ENCODE measurements around the gene CHCHD6. TPM values are rescaled to one million over a fixed set of nuclear protein-coding genes. Genes with fewer than 3 reads are reported as not detected.

Gene CHCHD6
- total RNA-seq, 1 donor from 2014 or later: 17.1 TPM

- Mint-ChIP-seq H3K36me3 (ENCODE audit: low read depth) (peaks cover 12% of the 10 kb centered on the region), H3K4me3 (ENCODE audit: unreplicated experiment) (no peak overlapping the region), H3K4me1 (ENCODE audit: low read depth) (peaks cover 36% of the 10 kb centered on the region), H3K27me3 (ENCODE audit: low read depth) (no peaks in the 10 kb centered on the region), H3K9me3 (ENCODE audit: low read depth) (no peaks in the 10 kb centered on the region), H3K27ac (ENCODE audit: unreplicated experiment) (no peak overlapping the region)
- DNase-seq (ENCODE audit: low spot score): no peak
- no peak for TF ChIP-seq CTCF (IDR thresholded peaks at IDR 0.05)
Measured at GRCh38 chr3:126989316-126990023, 285.4 kb downstream of the CHCHD6 start.

DNA sequence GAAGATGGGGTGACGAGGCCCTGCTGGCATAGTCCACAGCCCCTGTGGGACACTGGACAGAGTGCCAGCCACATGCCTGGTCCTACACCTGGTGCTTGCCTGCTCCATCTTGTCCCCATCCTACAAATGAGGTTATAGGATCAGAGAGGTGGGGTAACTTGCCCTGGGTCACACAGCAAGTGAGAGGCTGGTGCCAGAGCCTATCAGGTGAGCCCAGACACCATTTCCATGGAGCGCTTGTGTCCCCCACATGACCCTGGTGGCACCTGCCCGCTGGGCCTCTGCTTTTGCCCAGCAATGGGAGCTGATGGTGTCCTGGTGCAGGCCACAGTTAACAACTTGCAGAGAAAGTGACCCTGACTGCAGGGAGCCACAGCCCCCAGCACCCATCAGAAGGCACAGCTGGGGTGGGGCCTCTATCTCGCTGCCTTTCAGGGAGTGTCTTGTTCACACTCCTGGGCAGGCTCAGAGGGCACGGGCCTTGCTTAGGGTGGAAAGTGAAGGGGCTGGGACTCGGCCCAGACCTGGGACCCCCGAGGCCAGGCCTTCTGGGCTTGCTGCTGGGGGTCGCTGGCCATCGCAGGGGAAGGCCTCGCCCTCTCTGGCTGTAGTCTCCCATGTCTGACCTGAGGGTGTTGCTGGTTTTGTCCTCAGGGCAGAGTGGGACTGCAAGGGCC is 286.1 kb downstream of the CHCHD6 start:
- Mint-ChIP-seq H3K9me3 (ENCODE audit: low read depth) (no peaks in the 10 kb centered on the region), H3K4me3 (ENCODE audit: unreplicated experiment) (no peak overlapping the region), H3K36me3 (ENCODE audit: low read depth) (peaks cover 12% of the 10 kb centered on the region), H3K27me3 (ENCODE audit: low read depth) (no peaks in the 10 kb centered on the region), H3K4me1 (ENCODE audit: low read depth) (peaks cover 34% of the 10 kb centered on the region), H3K27ac (ENCODE audit: unreplicated experiment) (no peak overlapping the region)
- DNase-seq (ENCODE audit: low spot score): no peak
- no peak for TF ChIP-seq CTCF (IDR thresholded peaks at IDR 0.05)

DNA sequence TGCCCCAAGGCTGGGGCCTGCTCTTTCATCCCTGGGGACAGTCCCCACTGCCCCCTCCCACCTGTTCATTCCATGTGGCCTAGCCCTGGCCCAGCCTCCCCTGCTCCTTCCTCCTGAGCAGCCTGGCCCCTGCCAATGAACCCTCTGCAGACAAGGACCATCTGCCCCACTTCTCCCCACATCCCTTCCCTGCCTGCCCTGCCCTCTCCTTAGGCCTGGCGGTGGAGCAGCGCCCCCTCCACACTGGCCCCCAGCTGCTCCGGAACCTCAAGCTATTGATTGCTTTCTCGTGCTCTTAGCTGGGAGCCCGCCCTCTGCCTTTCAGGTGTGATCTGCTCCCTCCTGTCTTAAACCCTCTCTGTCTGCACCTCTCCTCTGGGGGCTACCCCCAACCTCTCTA is 286.9 kb downstream of the CHCHD6 start:
- Mint-ChIP-seq H3K4me1 (ENCODE audit: low read depth) (peaks cover 27% of the 10 kb centered on the region), H3K27me3 (ENCODE audit: low read depth) (no peaks in the 10 kb centered on the region), H3K4me3 (ENCODE audit: unreplicated experiment) (no peak overlapping the region), H3K36me3 (ENCODE audit: low read depth) (peaks cover 12% of the 10 kb centered on the region), H3K9me3 (ENCODE audit: low read depth) (no peaks in the 10 kb centered on the region), H3K27ac (ENCODE audit: unreplicated experiment) (peak overlapping the region; percentile 17)
- TF ChIP-seq CTCF (IDR thresholded peaks at IDR 0.05): no peak
- no peak for DNase-seq (ENCODE audit: low spot score)

- no peak overlapping the region for H3K4me3 Mint-ChIP-seq (ENCODE audit: unreplicated experiment)
- peaks cover 12% of the 10 kb centered on the region for H3K36me3 Mint-ChIP-seq (ENCODE audit: low read depth)
- H3K4me1 Mint-ChIP-seq (ENCODE audit: low read depth): peaks cover 23% of the 10 kb centered on the region
- no peak for TF ChIP-seq CTCF (IDR thresholded peaks at IDR 0.05)
- DNase-seq (ENCODE audit: low spot score): no peak
- no peak overlapping the region for H3K27ac Mint-ChIP-seq (ENCODE audit: unreplicated experiment)
- H3K9me3 Mint-ChIP-seq (ENCODE audit: low read depth): no peaks in the 10 kb centered on the region
- no peaks in the 10 kb centered on the region for H3K27me3 Mint-ChIP-seq (ENCODE audit: low read depth)
Measured at GRCh38 chr3:126991366-126992200, 287.5 kb downstream of the CHCHD6 start.

DNA sequence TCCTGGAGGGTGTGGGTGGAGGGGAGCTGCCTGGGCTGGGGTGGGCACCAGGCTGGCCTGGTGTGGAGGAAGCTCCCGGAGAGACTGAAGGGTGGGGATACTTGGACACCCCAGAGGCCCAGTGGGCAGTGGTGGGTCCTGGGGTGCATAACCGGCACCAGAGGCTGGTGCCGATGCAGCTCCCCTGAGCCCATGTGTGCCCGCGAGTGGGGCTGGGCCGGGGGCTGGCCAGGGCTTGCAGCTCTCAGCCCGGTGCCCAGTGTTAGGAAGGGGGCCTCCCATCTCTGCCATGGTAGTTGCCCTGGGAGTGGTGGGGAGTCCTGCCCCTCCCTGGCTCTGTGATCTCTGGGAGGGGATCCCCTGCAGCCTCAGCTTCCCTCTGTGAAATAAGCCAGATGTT is 288.2 kb downstream of the CHCHD6 start:
- no peak for DNase-seq (ENCODE audit: low spot score)
- Mint-ChIP-seq H3K27ac (ENCODE audit: unreplicated experiment) (no peak overlapping the region), H3K36me3 (ENCODE audit: low read depth) (peaks cover 12% of the 10 kb centered on the region), H3K4me1 (ENCODE audit: low read depth) (peaks cover 25% of the 10 kb centered on the region), H3K9me3 (ENCODE audit: low read depth) (no peaks in the 10 kb centered on the region), H3K4me3 (ENCODE audit: unreplicated experiment) (no peak overlapping the region), H3K27me3 (ENCODE audit: low read depth) (no peaks in the 10 kb centered on the region)
- TF ChIP-seq CTCF (IDR thresholded peaks at IDR 0.05): no peak

Data from chondrocyte (in vitro differentiated cells).